ENCODE data around the gene TEKT5.

Gene TEKT5

GRCh38 chr16:10606607-10607006, 88.1 kb downstream of the TEKT5 start:
- DNase-seq, result no peak

GRCh38 chr16:10605636-10606035, 89.1 kb downstream of the TEKT5 start:
- DNase-seq, result no peak

- no peak for DNase-seq
Observed at GRCh38 chr16:10601444-10602408, 93.0 kb downstream of the TEKT5 start.

- no peak for DNase-seq
Observed at GRCh38 chr16:10600782-10601443, 93.8 kb downstream of the TEKT5 start.

GRCh38 chr16:10599626-10600025, 95.1 kb downstream of the TEKT5 start:
- DNase-seq, result no peak

GRCh38 chr16:10598157-10598556, 96.6 kb downstream of the TEKT5 start:
- no peak for DNase-seq

GRCh38 chr16:10597187-10597601, 97.5 kb downstream of the TEKT5 start:
- DNase-seq, result no peak

- no peak for DNase-seq
Observed at GRCh38 chr16:10594312-10594950, 100.3 kb downstream of the TEKT5 start.

GRCh38 chr16:10592611-10593010, 102.1 kb downstream of the TEKT5 start:
- DNase-seq, result no peak

- no peak for DNase-seq
Observed at GRCh38 chr16:10590342-10590741, 104.4 kb downstream of the TEKT5 start.

- no peak for DNase-seq
Observed at GRCh38 chr16:10589109-10589508, 105.6 kb downstream of the TEKT5 start.

- no peak for DNase-seq
Observed at GRCh38 chr16:10587622-10588021, 107.1 kb downstream of the TEKT5 start.

GRCh38 chr16:10584981-10585438, 109.7 kb downstream of the TEKT5 start:
- no peak for DNase-seq

- DNase-seq, result no peak
Observed at GRCh38 chr16:10583269-10583668, 111.5 kb downstream of the TEKT5 start.

- no peak for DNase-seq
Observed at GRCh38 chr16:10581507-10581906, 113.2 kb downstream of the TEKT5 start.

- no peak for DNase-seq
Observed at GRCh38 chr16:10580883-10581247, 113.9 kb downstream of the TEKT5 start.

GRCh38 chr16:10579965-10580882, 114.5 kb downstream of the TEKT5 start, which contains the start of gene EMP2:
TSS of gene EMP2 (minus strand) at chr16:10580598. CDS start at chr16:10547617, 32,981 bp downstream.
- no peak for DNase-seq

GRCh38 chr16:10579575-10579964, 115.2 kb downstream of the TEKT5 start:
- DNase-seq, result no peak

GRCh38 chr16:10578474-10579316, 116.0 kb downstream of the TEKT5 start:
- no peak for DNase-seq
